NCI-H748 (cell line): ENCODE data around the gene CCDC150.
"Not testable (repeated sequence)": the region's sequence is repeated elsewhere in the genome, so short reads cannot be mapped to it uniquely, and the experiment has no call there.

Experiments used
- DNase-seq: peaks from one replicate; lab custom pipeline; 2025; ENCODE audit not compliant: unreplicated experiment; lab: John Stamatoyannopoulos, UW

Gene CCDC150

GRCh38 chr2:196639180-196640030 is at the start of gene CCDC150:
Gene CCDC150, plus strand, starts transcription at chr2:196639715. Its CDS starts 52 bp downstream, at chr2:196639767.
- peak; percentile 99 for DNase-seq

- DNase-seq = peak; percentile 51
Observed at GRCh38 chr2:196590286-196590685, 49.2 kb upstream of the CCDC150 start.

DNA sequence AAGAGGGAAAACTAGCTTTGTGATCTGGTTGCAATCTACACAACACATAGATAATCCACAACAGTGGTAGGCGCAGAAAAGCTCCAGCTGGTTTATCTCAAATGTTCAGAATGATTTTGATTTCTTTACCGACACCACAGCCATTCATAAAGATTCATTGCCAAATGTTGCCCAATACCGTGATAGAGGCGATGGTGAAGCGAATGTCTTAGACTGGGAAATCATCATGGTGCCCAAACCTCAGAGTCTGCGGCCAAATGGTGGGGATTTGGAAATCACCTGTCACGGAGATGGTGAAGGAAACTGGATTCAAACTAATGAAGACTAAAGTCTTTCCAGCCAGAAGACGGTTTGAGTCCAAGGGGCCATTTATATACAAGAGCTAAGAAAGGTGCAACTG is 48.5 kb upstream of the CCDC150 start:
- DNase-seq = peak; percentile 31

DNA sequence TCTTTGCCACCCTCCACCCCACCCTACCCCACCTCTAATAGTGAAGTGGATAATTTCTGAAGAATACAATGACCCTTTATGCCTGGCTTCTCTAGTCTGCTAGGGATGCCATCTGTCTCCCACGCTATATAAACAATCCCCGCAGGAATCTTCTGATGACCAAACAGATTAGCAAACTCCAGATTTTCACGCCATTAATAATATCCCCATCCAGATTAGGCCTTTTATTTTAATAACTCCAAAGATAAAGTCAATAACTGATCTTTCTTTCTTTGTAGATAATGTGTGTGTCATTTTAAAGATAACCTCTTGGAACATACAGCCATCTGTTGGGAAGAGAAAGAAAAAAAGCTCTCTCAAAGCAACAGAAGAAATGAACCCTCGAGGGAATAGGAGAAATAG is 47.9 kb upstream of the CCDC150 start:
- peak; percentile 95 for DNase-seq

- DNase-seq = peak; percentile 90
Observed at GRCh38 chr2:196592331-196592910, 47.1 kb upstream of the CCDC150 start.

DNA sequence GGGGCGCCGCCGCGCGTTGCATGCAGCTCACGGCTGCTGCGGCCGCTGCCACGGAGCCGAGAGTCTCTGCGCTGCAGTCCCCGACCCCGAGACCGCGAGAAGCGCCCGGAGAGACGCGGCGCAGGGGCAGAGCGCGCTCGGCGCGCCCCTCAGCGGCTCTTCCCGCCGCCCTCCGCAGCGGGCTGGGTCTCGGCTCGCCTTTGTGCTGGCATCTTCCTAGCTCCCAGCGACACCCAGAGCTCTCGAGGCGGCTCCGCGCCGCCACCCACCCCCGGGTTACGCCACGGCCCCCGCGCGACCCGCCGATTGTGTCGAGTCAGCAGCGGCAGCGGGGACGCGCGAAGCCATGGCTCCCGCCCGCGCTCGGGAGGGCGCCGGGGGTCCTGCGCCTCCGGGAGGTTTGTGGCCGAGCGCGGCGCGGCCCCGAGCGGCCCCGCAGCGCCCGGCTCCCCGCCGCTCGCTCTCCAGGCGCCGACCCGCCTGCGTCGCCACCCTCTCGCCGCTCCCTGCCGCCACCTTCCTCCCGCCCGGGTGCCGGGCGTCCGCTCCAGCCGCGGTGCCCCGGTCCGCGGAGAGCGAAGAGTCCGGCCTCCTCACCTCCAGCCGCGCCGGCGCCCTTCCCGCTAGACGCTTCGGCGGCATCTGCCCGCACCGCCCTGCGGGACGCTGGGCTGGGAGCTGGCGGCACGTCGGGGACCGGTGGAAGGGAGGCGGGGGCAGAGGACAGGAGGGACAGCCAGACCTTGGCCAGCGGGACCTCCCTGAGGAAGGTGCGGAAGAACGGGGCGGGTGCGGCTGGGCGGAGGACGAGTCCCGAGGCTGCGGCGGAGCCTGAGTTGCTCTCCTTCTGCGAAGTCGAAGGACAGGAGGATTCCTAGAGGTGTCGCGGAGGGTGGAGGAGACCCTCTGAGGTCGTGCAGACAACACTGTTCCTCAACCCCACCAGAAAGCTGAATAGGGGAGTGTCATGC is 46.3 kb upstream of the CCDC150 start, which contains the start of gene HECW2:
Gene HECW2, minus strand, starts transcription at position 644 of the 971 bp plus-strand sequence.
- DNase-seq = peak; percentile 91

- no peak for DNase-seq
Observed at GRCh38 chr2:196594158-196594557, 45.4 kb upstream of the CCDC150 start.

DNA sequence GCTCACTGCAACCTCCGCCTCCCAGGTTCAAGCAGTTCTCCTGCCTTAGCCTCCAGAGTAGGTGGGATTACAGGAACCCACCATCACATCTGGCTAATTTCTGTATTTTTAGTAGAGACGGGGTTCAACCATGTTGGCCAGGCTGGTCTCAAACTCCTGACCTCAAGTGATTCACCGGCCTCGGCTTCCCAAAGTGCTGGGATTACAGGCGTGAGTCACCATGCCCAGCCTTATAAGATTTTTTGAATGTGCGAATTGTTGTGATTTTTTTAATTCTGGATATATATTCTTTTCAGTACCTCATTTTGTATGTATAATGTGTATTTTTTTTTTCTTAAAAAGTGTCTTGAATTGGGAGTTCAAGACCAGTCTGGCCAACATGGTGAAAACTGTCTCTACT is 42.0 kb upstream of the CCDC150 start:
- no peak for DNase-seq

DNA sequence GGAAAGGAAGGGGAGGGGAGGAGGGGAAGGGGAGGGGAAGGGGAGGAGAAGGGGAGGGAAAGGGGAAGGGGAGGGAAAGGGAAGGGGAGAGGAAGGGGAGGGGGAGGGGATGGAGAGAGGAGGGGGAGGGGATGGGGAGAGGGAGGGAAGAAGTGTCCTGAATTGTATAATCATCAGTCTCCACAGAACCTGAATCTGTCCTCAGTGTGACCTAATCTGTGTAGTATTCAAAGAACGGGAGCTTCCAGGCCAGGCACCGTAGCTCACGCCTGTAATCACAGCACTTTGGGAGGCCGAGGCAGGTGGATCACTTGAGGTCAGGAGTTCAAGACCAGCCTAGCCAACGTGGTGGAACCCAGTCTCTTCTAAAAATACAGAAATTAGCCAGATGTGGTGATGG is 41.1 kb upstream of the CCDC150 start:
- no peak for DNase-seq

GRCh38 chr2:196598846-196599245 is 40.7 kb upstream of the CCDC150 start:
- no peak for DNase-seq

DNA sequence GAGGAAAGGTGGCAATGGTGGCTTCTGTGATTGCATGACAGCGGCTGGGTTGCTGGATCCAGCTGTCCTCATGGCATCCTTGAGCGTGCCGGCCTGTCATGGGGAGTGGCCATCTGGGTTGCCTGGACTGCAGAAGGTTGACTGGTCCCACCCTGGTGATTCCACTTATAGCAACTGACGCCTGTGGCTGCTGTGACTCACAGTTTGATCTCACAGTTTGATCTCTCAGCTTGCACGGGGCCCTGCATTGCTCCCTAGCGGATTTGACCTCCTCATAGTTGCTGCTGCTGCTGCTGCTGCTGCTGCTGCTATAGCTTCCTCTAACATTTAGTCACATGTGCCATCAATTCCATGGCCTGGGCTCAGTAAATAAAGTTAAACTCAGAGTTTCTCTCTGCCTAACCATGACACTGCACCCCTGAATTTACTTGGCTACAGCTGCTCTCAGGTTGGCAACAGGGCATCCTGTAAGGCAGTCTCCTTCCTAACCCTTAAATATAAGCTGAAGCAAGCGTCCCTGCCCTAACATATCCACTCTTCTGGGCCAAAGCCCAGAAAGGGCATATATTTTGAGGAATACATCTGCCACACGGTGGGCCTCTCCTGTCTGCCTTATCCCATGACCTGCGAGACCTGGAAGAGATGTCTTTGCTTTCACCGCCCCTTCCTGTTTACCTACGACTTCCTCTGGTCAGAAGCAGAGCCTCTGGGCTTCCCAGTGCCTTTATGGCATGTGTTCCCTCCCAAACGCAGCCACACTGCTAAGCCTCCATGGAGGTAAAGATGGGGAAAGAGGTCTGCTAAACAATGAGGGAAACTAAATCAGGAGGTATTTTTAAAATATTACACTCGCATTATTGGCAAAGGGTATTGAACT is 37.8 kb upstream of the CCDC150 start:
- DNase-seq = peak; percentile 59

DNA sequence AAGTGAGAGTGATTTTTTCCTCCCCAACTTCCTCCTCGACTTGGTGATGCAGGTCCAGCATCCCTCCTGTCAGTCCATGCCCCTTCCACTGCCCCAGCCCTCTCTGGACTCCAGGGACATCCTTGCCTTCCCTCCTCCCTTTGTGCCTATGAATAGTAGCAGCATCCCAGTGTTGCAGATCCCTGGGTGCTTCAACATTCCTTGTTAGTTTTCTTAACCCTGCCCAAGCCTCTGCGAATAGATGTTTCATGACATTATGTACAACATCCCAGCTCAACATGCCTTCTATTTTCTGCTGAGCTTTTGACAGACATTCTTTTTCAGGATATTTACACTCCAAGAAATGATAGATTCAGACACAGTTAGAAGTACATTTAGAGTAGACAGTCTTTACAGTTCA is 35.3 kb upstream of the CCDC150 start:
- DNase-seq = no peak

DNA sequence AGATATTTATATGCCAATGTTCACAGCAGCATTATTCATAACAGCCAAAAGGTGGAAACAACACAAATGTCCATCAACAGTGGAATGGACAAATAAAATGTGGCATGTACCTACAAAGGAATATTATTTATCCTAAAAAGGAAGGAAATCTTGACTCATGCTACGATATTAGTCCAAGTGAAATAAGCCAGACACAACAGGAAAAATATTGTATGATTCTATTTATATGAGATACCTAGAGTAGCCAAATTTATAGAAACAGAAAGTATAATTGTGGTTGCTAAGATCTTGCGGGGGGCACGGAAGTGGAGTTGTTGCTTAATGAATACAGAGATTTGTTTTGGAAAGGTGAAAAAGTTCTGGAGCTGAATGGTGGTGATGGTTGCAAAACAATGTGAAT is 33.0 kb upstream of the CCDC150 start:
- no peak for DNase-seq

DNA sequence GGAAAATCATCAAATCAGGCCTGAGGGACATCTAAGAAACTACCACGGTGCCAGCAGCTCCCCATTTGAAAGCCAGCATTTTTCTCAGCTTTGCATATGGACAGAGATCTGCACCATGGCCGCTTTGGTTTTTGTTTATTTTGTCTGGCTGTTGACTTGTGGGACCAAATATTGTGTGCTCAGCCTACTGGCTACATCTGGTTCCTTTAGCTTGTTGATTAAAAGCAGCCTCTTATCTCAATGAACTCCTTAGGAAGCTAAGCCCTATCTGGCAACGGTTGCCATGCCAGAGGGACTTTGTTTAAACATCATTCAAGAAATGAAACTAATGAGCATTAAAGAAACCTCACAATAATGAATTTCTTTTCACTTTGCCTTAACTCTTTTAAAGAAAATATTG is 32.4 kb upstream of the CCDC150 start:
- peak; percentile 79 for DNase-seq

DNA sequence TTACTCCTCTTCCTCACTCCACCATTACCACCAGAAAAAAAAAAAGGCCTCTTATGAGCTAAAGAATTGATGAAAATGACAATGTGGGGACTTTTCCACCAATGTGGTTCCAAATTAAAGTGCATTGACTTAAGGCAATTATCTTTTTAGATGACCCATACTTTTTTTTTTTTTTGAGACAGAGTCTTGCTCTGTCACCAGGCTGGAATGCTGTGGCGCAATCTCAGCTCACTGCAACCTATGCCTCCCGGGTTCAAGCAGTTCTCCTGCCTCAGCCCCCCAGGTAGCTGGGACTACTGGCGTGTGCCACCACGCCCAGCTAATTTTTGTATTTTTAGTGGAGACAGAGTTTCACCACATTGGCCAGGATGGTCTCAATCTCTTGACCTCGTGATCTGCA is 31.6 kb upstream of the CCDC150 start:
- not testable (repeated sequence) for DNase-seq

DNA sequence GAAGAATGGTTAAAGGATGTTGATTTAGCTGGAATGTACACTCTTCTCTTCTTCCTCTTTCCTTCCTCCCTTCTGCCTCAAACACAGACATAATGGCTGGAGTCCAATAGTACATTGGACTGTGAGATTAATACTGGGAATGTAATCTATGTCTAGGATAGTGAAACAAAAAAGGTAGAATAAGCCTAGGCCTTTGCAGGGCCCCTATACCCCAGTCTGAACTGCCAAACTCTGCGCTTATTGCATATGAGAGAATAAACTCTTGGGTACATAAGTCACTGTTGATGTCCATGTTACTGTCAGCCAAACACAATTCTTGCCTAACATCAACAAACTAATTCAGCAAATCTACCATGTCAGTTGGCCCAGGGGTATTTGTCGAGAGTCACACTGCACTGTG is 29.7 kb upstream of the CCDC150 start:
- DNase-seq = no peak

DNA sequence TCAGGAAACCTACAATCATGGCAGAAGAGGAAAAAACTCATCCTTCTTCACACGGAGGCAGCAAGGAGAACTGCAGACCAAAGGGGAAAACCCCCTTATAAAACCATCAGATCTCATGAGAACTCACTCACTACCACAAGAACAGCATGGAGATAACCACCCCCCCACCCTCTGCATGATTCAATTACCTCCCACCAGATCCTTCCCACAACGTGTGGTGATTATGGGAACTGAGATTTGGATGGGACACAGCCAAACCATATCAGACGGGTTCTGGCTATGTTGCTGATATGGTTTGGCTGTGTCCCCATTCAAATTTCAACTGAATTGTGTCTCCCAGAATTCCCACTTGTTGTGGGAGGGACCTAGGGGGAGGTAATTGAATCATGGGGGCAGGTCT is 28.7 kb upstream of the CCDC150 start:
- no peak for DNase-seq

DNA sequence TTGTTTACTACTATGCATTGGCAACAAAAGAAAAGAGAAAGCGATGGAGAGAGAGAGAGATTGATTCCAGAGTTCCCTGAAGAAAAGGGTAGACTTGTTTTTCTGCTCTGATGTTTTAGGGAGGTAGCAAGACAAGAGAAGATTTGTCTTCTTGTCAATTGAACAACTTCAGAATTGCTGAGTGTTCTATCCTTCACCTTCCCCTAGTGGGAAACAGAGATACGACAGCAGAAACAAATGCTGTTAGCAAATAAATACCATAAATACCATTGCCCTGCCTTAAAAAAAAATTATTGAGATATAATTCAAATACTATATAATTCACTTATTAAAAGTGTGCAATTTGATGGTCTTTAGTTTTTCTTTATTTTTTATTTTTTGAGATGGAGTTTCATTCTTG is 26.2 kb upstream of the CCDC150 start:
- no peak for DNase-seq

DNA sequence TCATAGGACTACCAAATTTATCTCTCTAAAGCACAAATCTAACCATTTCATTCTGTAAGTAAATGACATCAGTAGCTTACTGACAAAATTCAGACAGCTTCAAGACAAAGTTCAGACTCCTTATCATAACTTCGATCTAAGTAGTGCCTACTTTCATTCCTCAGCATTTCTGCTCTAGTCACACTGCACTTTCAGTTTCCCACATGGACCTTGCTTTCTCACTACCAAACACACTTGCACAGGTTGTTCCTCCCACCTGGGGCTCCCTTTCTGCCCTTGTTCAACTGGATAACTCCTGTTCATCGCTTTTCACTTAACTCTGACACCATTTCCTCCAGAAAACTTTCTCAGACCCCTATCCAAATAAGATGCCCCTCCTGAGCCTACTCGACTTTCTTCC is 22.1 kb upstream of the CCDC150 start:
- DNase-seq = no peak

GRCh38 chr2:196618661-196619060 is 20.9 kb upstream of the CCDC150 start:
- DNase-seq = no peak
